ENCODE data around the gene SEMA5A. TPM values are rescaled to one million over a fixed set of nuclear protein-coding genes. Genes with fewer than 3 reads are reported as not detected.

Gene SEMA5A
- total RNA-seq, 4 donors from 2014 or later, result 0.46 to 3.2 (median 1.7) TPM

GRCh38 chr5:9388941-9389674 lies 156.8 kb downstream of the SEMA5A start:
- H3K36me3 ChIP-seq, result no peaks in the 10 kb centered on the region
- in situ Hi-C loops (cut with MboI; ENCODE audit: low sequenced_read_pairs in 4 of 4) (no loop called here), intact Hi-C loops (cut with DNase I; ENCODE audit: low total_unique reads) (no loop called here)
- no peaks in the 10 kb centered on the region for H3K27me3 ChIP-seq
- TF ChIP-seq POLR2A (IDR thresholded peaks at IDR 0.05) (no peak), CTCF (IDR thresholded peaks at IDR 0.05 in 4 of 5, conservative IDR thresholded peaks at IDR 0.05 in 1 of 5) (no peak)
- no peaks in the 10 kb centered on the region for H3K4me1 ChIP-seq
- ATAC-seq (no peak), DNase-seq (no peak)
- H3K9me3 ChIP-seq, result no peaks in the 10 kb centered on the region
- no peak overlapping the region for H3K27ac ChIP-seq
- no peak overlapping the region for H3K4me3 ChIP-seq

GRCh38 chr5:9387879-9388278 lies 158.0 kb downstream of the SEMA5A start:
- H3K4me3 ChIP-seq, result no peak overlapping the region
- no peak for ATAC-seq

GRCh38 chr5:9386945-9387344 lies 158.9 kb downstream of the SEMA5A start:
- H3K4me3 ChIP-seq, result no peak overlapping the region
- intact Hi-C loops (cut with DNase I; ENCODE audit: low total_unique reads), result no loop called here
- no peaks in the 10 kb centered on the region for H3K9me3 ChIP-seq
- no peaks in the 10 kb centered on the region for H3K27me3 ChIP-seq
- no peaks in the 10 kb centered on the region for H3K4me1 ChIP-seq
- H3K27ac ChIP-seq, result no peak overlapping the region
- ATAC-seq (no peak), DNase-seq (no peak)
- no peak for TF ChIP-seq POLR2A (IDR thresholded peaks at IDR 0.05)
- no peak for TF ChIP-seq CTCF (IDR thresholded peaks at IDR 0.05 in 4 of 5, conservative IDR thresholded peaks at IDR 0.05 in 1 of 5)
- H3K36me3 ChIP-seq, result no peaks in the 10 kb centered on the region
- in situ Hi-C loops (cut with MboI; ENCODE audit: low sequenced_read_pairs in 4 of 4), result no loop called here

More at GRCh38 chr5:9387879-9388278, 158.0 kb downstream of the SEMA5A start:
- no peaks in the 10 kb centered on the region for H3K4me1 ChIP-seq
- no peaks in the 10 kb centered on the region for H3K27me3 ChIP-seq
- H3K27ac ChIP-seq, result no peak overlapping the region
- DNase-seq, result no peak
- intact Hi-C loops (cut with DNase I; ENCODE audit: low total_unique reads), result no loop called here
- TF ChIP-seq POLR2A (IDR thresholded peaks at IDR 0.05) (no peak), CTCF (IDR thresholded peaks at IDR 0.05 in 4 of 5, conservative IDR thresholded peaks at IDR 0.05 in 1 of 5) (no peak)
- no peaks in the 10 kb centered on the region for H3K36me3 ChIP-seq
- no peaks in the 10 kb centered on the region for H3K9me3 ChIP-seq
- in situ Hi-C loops (cut with MboI; ENCODE audit: low sequenced_read_pairs in 4 of 4), result no loop called here

GRCh38 chr5:9382522-9382921 lies 163.4 kb downstream of the SEMA5A start:
- no peak overlapping the region for H3K4me3 ChIP-seq
- in situ Hi-C loops (cut with MboI; ENCODE audit: low sequenced_read_pairs in 4 of 4) (no loop called here), intact Hi-C loops (cut with DNase I; ENCODE audit: low total_unique reads) (no loop called here)
- H3K27ac ChIP-seq, result no peak overlapping the region
- H3K9me3 ChIP-seq, result no peaks in the 10 kb centered on the region
- H3K27me3 ChIP-seq, result no peaks in the 10 kb centered on the region
- ATAC-seq (no peak), DNase-seq (no peak)
- no peaks in the 10 kb centered on the region for H3K36me3 ChIP-seq
- H3K4me1 ChIP-seq, result no peaks in the 10 kb centered on the region
- TF ChIP-seq POLR2A (IDR thresholded peaks at IDR 0.05) (no peak), CTCF (IDR thresholded peaks at IDR 0.05 in 4 of 5, conservative IDR thresholded peaks at IDR 0.05 in 1 of 5) (no peak)

- Histone ChIP-seq H3K27ac (no peak overlapping the region), H3K4me1 (no peaks in the 10 kb centered on the region), H3K4me3 (no peak overlapping the region), H3K27me3 (no peaks in the 10 kb centered on the region), H3K9me3 (no peaks in the 10 kb centered on the region), H3K36me3 (no peaks in the 10 kb centered on the region)
- TF ChIP-seq POLR2A (IDR thresholded peaks at IDR 0.05), result no peak
- no peak for TF ChIP-seq CTCF (IDR thresholded peaks at IDR 0.05 in 4 of 5, conservative IDR thresholded peaks at IDR 0.05 in 1 of 5)
- in situ Hi-C loops (cut with MboI; ENCODE audit: low sequenced_read_pairs in 4 of 4), result no loop called here
- no peak for DNase-seq
- ATAC-seq, result no peak
- intact Hi-C loops (cut with DNase I; ENCODE audit: low total_unique reads), result no loop called here
Observed at GRCh38 chr5:9381464-9381863, 164.4 kb downstream of the SEMA5A start.

All from gastrocnemius medialis (tissue), 4 donors.